GM18498 (cell line): ENCODE measurements around the gene KLF11.

Experiments
- ATAC-seq: cut with Tn5 transposase; IDR thresholded peaks from one replicate; pipeline ENCODE4 v1.9.1; 2021; ENCODE audit warnings: mild to moderate bottlenecking, moderate library complexity; ENCODE audit not compliant: unreplicated experiment

Gene KLF11

DNA sequence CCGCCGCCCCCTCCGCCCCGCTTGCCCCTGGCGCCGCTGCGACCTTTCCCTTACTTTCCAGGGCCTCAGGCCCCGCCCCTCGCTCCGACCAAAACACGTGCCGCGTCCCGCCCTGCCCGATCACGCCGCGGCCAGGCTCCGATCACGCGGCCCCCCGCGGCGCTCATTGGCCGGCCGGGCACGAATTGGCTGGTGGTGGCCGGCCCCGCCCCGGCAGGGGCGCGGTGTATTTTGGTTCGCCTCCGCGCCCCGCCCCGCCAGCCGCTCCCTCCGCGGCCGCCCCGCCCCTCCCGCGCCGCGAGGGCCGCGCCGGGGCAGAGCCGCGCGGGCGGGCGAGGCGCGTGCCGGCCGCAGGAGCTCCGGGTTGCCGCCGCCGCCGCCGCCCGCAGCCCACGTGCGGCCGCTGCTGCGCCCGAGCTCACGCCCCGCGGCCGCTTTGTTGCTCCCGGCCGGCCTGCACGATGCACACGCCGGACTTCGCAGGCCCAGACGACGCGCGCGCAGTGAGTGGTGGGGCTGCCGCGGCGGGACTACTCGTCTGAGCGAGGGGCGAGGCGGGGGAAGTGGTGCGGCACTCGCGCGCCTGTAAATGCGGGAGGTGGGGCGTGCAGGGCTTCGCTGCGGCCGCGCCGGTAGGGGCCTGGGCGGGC lies at the start of gene KLF11:
TSS of gene KLF11 (plus strand) at position 295 of the 650 bp plus-strand sequence. CDS start at position 462, 167 bp downstream.
- peak; percentile 82 for ATAC-seq

DNA sequence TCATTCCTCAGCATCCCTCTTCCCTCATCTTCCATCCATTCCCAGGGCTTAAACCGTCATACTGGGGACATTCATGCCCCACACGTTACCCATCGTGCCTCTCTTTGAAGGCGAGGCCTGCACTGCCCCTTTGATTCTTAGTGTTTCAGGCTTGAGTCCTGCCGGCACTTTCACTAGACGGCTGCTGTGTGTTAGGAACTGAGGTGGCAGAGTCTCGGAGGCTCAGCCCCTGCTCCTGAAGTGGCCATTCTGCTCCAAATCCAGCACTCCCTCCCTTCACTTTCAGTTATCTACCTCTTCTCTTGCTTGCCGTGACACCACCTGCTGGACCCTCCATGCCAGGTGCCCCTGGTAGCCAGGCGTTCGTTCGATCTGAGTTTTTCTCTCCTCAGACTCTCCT lies 48.9 kb upstream of the KLF11 start:
- ATAC-seq = no peak

DNA sequence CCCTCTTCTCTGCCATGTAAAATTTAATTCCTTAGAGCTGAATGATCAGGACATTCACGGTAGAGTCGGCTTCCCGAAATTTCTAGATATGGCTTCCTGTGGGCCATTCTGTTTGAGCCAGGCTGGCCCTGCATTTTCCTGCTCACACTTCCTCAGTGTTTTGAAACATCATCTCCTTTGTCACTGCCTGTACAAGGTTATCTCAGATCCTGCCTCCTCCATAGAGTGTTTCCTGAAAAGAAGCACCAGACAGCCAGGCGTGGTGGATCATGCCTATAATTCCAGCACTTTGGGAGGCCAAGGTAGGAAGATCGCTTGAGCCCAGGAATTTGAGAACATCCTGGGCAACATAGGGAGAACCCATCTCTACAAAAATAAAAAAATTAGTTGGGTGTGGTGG lies 48.3 kb upstream of the KLF11 start:
- ATAC-seq = no peak

DNA sequence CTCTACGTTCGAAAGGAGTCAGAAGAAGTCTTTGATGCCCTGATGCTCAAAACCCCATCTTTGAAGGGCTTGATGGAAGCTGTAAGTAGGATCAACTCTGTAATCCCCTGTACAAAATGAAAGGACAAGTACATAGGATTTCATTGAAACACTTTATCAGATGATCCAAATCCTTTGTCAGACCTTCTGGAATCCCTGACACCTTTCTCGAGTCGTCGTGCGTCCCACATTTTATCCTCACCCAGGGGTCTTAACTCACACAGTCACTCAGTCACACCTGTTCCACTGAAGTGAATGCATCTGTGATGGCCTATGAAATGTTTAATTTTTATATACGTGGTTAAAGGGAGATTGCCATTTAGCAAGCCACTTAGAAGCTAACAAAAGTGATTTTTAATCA lies 47.0 kb upstream of the KLF11 start:
- no peak for ATAC-seq

DNA sequence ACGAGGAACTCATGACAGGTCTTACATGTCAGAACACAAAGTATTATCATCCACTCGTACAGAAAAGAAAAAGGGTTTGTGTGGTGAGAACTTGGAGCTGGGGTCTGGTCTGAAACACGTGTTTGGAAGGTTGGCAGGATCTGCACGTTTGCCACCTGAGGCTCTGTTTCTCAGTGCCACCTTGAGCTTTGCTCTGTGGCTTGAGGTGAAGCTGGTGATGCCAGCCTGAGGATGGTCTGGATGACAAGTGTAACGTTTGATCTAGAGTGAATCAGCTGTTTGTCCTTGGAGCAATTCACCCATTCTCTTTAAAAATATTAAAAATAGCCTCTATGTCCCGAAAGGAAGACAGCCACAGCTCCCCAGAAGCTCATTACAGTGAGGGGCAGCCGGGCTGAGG lies 45.4 kb upstream of the KLF11 start:
- ATAC-seq = no peak

DNA sequence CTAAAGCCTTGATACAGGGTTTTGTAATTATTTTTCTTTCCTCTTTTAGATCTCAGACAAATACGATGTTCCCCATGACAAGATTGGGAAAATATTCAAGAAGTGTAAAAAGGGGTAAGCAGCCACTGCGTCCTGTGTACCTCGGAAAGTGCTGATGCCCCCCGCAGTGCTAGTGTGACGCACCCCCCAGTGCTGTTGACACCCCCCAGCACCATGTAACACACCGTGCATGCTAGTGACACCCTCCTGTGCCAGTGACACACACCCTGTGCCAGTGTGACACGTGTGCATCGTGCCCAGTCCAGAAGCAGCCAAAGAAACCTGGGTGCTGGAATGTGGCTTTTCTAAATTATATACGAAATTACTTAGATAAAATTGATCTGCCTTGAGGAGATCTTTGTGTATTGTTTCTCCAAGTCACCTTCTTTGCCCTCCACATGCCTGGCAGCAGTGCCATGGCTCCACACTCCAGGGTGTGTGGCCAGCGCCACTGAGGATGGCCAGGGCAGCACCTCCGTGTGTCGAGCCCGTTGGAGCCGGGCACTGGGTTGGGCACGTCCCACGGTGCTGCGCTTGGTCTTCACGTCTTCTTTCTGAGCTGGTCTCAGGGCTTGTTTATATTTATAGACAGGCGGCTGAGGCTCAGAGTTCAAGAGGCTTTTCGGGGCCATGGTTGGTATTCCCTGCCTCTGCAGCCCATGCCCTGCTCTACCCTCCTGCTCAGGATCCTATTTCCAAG lies 44.3 kb upstream of the KLF11 start:
- no peak for ATAC-seq

- ATAC-seq = no peak
Observed at GRCh38 chr2:9999693-10000092, 43.7 kb upstream of the KLF11 start.

DNA sequence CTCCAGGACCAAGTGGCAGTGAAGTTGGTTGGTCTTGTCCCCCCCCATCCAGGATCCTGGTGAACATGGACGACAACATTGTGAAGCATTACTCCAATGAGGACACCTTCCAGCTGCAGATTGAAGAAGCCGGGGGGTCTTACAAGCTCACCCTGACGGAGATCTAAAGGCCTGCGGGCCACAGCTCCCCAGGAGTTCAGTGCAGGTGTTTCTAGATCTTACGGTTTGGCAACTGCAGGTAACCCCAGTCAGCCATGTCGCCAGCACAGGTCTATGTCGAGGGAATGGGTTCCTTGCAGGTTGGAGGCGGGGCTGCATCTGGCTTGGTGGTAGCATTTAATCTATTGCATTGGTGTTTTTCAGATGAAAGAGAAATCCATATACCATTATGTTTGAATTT lies 42.8 kb upstream of the KLF11 start:
- no peak for ATAC-seq

DNA sequence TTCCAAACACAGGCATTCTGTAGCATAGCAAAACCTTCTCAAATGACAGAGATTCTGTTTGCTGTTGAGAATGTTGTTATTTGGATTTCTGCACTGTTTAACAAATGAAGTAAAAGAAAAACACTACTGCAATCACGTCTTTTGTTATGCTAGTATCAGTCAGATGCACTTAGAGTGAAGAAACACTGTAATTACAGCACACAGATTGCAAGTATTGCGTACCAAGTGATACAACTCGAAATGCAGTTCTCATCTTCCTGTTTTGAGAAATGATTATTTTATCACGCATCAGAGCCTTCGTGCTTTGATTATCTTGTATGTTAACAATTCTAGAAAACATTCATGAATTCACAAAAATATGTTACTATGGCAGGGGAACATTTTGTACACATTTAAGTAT lies 41.8 kb upstream of the KLF11 start:
- no peak for ATAC-seq

GRCh38 chr2:10002109-10002508 lies 41.2 kb upstream of the KLF11 start:
- no peak for ATAC-seq

DNA sequence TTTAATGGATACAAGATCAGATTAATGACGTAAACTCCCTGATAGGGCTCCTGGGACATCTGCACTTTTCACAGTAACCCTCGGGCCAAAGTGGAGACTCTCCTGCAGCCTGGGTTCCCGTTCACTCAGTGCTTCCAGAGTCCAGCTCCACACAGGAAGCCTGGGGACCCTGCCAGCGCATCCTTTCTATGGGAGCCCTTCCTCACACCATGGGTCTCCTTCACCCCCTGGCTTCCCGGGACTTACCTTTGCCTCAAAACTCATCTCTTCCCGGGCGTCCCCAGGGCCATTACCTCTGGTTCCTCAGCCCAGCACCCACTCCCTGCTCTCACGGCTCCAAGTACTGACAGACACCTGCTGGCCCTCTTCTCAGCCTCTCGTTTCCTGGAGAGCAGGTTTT lies 40.7 kb upstream of the KLF11 start:
- no peak for ATAC-seq

DNA sequence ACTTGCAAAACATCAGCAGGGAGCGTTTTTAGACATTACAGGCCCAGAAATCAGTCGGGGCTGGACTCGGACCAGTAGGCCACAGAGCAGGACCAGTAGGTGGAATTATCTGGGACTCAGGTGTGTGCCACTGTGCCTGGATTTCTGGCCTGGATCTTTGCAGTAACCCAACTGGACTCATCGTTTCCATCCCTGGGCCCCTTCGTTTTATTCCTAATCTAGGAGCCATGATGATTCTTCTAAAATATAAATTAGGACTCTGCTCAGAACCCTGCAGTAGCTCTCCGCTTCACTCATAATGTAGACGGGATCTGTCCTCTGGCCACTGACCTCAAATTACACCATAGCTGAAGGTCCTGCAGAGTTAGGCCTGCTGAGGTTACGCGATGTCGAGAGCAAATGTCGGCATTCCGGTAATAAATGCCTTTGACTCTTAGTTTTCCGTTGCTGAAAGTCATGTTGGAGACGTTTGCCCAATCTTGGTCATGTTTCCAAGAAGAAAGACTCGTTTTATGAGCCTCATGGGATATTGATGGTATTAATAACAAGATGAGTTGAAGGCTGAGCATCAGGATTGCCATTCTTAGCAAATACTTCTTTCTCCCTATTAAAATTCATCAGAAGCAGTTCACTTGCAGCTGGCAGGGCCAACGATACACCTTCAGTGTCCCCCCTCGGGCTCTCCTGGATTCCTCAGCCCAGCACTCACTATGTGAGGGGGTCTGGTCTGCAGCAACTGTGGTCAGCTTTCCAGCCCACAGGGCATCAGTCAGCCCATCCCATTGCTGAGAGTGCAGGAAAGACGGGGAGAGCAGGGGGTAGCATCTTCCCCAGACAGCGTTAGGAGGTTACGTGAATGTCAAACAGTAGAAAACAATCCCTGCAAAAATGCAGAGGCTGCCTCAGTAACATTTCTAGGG lies 39.9 kb upstream of the KLF11 start:
- ATAC-seq = no peak

DNA sequence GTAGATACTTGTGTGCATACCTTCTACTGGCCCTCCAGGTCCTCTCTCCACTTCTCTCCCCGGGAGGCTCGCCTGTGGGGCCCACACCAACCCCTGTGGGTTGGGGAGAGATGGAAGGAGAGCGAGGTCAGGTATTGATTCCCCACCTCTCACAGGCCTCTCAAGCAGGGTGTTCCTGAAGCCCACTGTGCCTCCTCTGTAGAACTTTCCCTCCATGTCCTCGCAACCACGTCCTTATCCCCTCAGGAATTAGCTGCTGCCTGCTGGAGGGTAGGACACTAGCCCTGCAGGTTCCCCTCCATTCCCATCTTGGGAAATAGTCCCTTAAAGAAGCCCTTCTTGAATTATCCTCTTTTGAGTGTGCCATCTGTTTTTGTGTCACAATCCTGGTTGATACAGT lies 38.9 kb upstream of the KLF11 start:
- ATAC-seq = no peak

DNA sequence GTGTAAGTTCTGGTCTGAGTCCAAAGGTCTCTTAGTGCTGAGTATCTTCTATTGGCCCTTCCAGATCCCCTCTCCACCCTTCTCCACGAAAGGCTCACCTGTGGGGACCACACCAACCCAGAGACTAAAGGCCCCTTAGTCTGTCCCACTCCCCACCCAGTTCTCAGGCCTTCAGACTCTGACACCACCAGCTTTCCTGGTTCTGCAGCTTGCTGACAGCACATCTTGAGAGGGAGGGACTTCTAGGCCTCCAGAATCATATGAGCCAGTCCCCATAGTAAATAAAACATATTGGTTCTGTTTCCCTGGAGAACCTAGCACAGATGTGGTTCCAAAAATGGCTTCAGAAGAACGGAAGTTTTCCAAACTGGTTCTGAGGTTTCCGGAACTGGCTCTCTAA lies 38.5 kb upstream of the KLF11 start:
- ATAC-seq = no peak

GRCh38 chr2:10005461-10006235 lies 37.7 kb upstream of the KLF11 start:
- no peak for ATAC-seq

DNA sequence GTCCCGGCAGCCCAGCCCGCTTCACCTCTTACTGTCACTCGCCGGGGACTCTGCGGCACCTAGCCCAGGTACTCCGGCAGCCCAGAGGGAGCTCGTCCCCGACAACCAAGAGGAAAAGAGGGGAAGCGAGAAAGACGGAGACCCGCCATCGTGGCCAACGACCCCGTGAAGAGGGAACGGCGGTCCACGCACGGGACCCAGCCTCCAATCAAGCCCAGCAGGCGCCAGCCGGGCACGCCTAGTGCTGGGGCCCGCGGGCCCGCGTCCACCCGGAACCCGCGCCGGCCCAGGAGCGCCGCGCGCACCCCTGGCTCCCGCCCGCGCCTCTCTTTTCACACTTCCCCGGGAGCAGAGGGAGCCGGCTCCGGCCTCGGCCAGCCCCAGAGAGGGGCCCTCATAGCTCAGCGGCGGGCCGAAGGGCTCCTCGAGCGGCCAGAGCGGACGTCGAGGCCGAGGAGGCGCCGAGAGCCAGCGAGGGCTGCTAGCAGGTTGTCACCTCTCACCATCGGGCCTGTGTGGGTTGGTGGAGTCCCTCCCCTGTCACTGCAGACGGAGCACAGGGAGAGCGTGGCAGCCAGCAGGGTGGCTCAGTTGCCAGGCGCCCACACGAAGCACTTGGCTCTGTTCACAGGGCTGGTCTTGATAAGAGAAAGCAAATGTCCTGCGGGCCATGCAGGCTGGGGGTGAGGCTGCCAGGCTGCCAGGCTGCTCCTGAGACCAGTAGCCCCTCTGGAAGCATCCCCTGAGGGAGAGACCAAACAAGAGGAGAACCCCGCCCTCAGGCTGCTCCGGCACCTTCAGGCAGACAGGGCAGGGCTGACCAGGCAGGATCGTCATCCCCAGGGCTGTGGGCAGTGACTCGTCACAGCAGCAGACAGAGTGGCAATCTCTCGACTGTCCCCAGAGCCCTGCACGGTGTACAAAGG lies 36.9 kb upstream of the KLF11 start:
- ATAC-seq = no peak

DNA sequence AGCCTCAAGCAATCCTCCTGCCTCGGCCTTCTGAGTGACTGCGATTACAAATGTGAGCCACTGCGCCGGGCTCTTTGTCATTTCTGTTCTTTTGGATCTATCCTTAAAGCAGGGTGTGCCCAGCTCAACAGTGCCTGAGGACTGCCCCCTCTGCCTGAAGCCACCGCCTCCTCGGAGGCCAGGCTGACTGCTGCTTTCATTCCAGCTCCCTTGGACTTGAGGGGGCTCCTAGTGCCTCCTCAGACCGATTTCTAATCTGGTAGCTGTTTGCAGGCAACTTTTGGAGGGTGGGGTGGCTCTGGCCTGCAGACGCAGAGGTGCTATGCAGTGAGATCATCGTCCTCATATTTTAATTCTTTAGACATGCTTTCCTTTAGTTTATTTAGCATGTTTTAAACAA lies 35.9 kb upstream of the KLF11 start:
- ATAC-seq = no peak

GRCh38 chr2:10007921-10008808 lies 35.2 kb upstream of the KLF11 start:
- no peak for ATAC-seq

GRCh38 chr2:10008809-10009176 lies 34.6 kb upstream of the KLF11 start:
- ATAC-seq = no peak
